Calu3 (cell line): Measurements from ENCODE around the gene PKP3. TPM values are rescaled to one million over a fixed set of nuclear protein-coding genes. Genes with fewer than 3 reads are reported as not detected.
"Not testable (repeated sequence)": the region's sequence is repeated elsewhere in the genome, so short reads cannot be mapped to it uniquely, and the experiment has no call there.

Experiments used
- Bru-seq: library from RNA; stranded (reverse); fragments of 400-500 nt; gene quantifications from one replicate; lab custom pipeline; 2021; lab: Mats Ljungman, UMichigan
- BruChase-seq, 2 experiments: library from RNA; stranded (reverse); fragments of 400-500 nt; gene quantifications; one replicate each; lab custom pipeline; 2021; lab: Mats Ljungman, UMichigan
- BruUV-seq: library from RNA; stranded (reverse); fragments of 400-500 nt; replicated peaks from 2 replicates; lab custom pipeline; 2021; lab: Mats Ljungman, UMichigan
- CTCF ChIA-PET: fragments of 300-600 bp; sonication (Branson Sonifier 250); formaldehyde crosslinking; loops from one replicate; lab custom pipeline; 2022; ENCODE audit warnings: antibody characterized with exemption; lab: Charles Lee
- DNase-seq: peaks from one replicate; pipeline ENCODE4 v3.0.0; 2022
- H3K27ac Mint-ChIP-seq: one replicate; pipeline ENCODE4 v1.8.0; 2022; ENCODE audit warnings: mixed read lengths; ENCODE audit not compliant: unreplicated experiment
- H3K27me3 Mint-ChIP-seq: one replicate; pipeline ENCODE4 v1.8.0; 2022; ENCODE audit warnings: mixed read lengths; ENCODE audit not compliant: unreplicated experiment
- H3K36me3 Mint-ChIP-seq: one replicate; pipeline ENCODE4 v1.8.0; 2022; ENCODE audit warnings: mild to moderate bottlenecking, moderate library complexity, mixed read lengths; ENCODE audit not compliant: insufficient read depth, unreplicated experiment
- H3K4me1 Mint-ChIP-seq: one replicate; pipeline ENCODE4 v1.8.0; 2022; ENCODE audit warnings: mild to moderate bottlenecking, low read depth, mixed read lengths; ENCODE audit not compliant: unreplicated experiment
- H3K4me3 Mint-ChIP-seq: one replicate; pipeline ENCODE4 v1.8.0; 2022; ENCODE audit warnings: mild to moderate bottlenecking, low read depth, moderate library complexity, mixed read lengths; ENCODE audit not compliant: unreplicated experiment
- H3K9me3 Mint-ChIP-seq: one replicate; pipeline ENCODE4 v1.8.0; 2022; ENCODE audit warnings: low read depth, mixed read lengths; ENCODE audit not compliant: unreplicated experiment
- CTCF ChIP-seq: fragments of 200-600 bp; IDR thresholded peaks from one replicate; pipeline ENCODE4 v1.8.0; 2022; ENCODE audit warnings: antibody characterized with exemption; ENCODE audit not compliant: unreplicated experiment
- intact Hi-C: fragments of 100-400 bp; cut with micrococcal nuclease; formaldehyde crosslinking; loops from one replicate; pipeline ENCODE4 v1.10.0; 2022; ENCODE audit not compliant: unreplicated experiment
- long read RNA-seq: library from polyadenylated mRNA; stranded (forward); transcript quantifications from one replicate; pipeline ENCODE4 v2.0.0, GENCODE V29; 2022
- total RNA-seq: library from RNA; stranded (reverse); gene quantifications from 2 replicates; pipeline ENCODE4 v1.2.3, GENCODE V29; 2022

The PKP3 gene
- total RNA-seq (128 and 154 TPM in 2 replicates), Bru-seq, nascent RNA (percentile 55 among the genes with signal in this experiment), BruChase-seq, experiment 1, labeled RNA remaining after a 6-hour chase (percentile 85 among the genes with signal in this experiment), BruChase-seq, experiment 2, labeled RNA remaining after a 2-hour chase (percentile 80 among the genes with signal in this experiment)
- long read RNA-seq, transcript PKP3-201 (13 exons, 2,809 nt) = major isoform, 112 of 151 reads
- long read RNA-seq, partial matches to known transcripts = 26 of 151 reads
- long read RNA-seq, other reads (novel, unspliced or antisense) = 13 of 151 reads

- H3K9me3 Mint-ChIP-seq = no peaks in the 10 kb centered on the region
- H3K36me3 Mint-ChIP-seq = peaks cover 48% of the 10 kb centered on the region
- H3K4me1 Mint-ChIP-seq = peaks cover 17% of the 10 kb centered on the region
- TF ChIP-seq CTCF = no peak
- TSS peak; percentile 96 for BruUV-seq
- CTCF ChIA-PET = interaction anchor here (0.6 to 0.7 kb wide), 4 partner anchors 54 to 137 kb away, joined by 3 to 7 read pairs (median 4); no protein-coding TSS in a partner anchor
- intact Hi-C loops = no loop called here
- DNase-seq = peak; percentile 95
- H3K27ac Mint-ChIP-seq = peak within 1 kb of the TSS; percentile 85
- peaks cover 3% of the 10 kb centered on the region for H3K27me3 Mint-ChIP-seq
- H3K4me3 Mint-ChIP-seq = peak within 1 kb of the TSS; percentile 95
These were observed at the start of gene PKP3 for GRCh38 chr11:394034-394857. TSS of gene PKP3 (plus strand) at chr11:394209. CDS start at chr11:394293, 84 bp downstream.

GRCh38 chr11:344836-345578 is 49.0 kb upstream of the PKP3 start:
- no peak for TF ChIP-seq CTCF
- intact Hi-C loops = no loop called here
- Mint-ChIP-seq H3K4me1 (peaks cover 2% of the 10 kb centered on the region), H3K27ac (no peak overlapping the region), H3K4me3 (no peak overlapping the region), H3K27me3 (peaks cover 47% of the 10 kb centered on the region), H3K9me3 (no peaks in the 10 kb centered on the region), H3K36me3 (peaks cover 8% of the 10 kb centered on the region)
- BruUV-seq = no TSS peak
- no peak for DNase-seq
- CTCF ChIA-PET = interaction anchor here (0.7 kb wide), 1 partner anchor 61 kb away, joined by 3 read pairs; no protein-coding TSS in a partner anchor

- intact Hi-C loops = no loop called here
- Mint-ChIP-seq H3K36me3 (peaks cover 9% of the 10 kb centered on the region), H3K9me3 (no peaks in the 10 kb centered on the region), H3K27ac (no peak overlapping the region), H3K4me1 (peaks cover 14% of the 10 kb centered on the region), H3K27me3 (peaks cover 45% of the 10 kb centered on the region), H3K4me3 (no peak overlapping the region)
- BruUV-seq = no TSS peak
- CTCF ChIA-PET = no interaction called here
- DNase-seq = no peak
- no peak for TF ChIP-seq CTCF
These were observed 47.5 kb upstream of the PKP3 start for GRCh38 chr11:346529-346928.

GRCh38 chr11:349270-349954 is 44.6 kb upstream of the PKP3 start:
- BruUV-seq = not testable (repeated sequence)
- peaks cover 38% of the 10 kb centered on the region for H3K27me3 Mint-ChIP-seq
- CTCF ChIA-PET = interaction anchor here (0.7 kb wide), 1 partner anchor 22 kb away, joined by 3 read pairs; no protein-coding TSS in a partner anchor

GRCh38 chr11:350033-350722 is 43.8 kb upstream of the PKP3 start:
- intact Hi-C loops = loop anchor here (10.0 kb wide), 1 partner anchor 45 kb away; the partner anchor contains the start of gene IFITM2

More at GRCh38 chr11:349270-349954, 44.6 kb upstream of the PKP3 start:
- H3K36me3 Mint-ChIP-seq, DNase-seq, H3K27ac Mint-ChIP-seq, H3K4me3 Mint-ChIP-seq, intact Hi-C loops, H3K9me3 Mint-ChIP-seq: not testable (repeated sequence)
- peaks cover 30% of the 10 kb centered on the region for H3K4me1 Mint-ChIP-seq

More at GRCh38 chr11:350033-350722, 43.8 kb upstream of the PKP3 start:
- H3K36me3 Mint-ChIP-seq, CTCF ChIA-PET, DNase-seq, H3K4me3 Mint-ChIP-seq, BruUV-seq, H3K9me3 Mint-ChIP-seq, H3K27ac Mint-ChIP-seq: not testable (repeated sequence)
- peaks cover 30% of the 10 kb centered on the region for H3K4me1 Mint-ChIP-seq
- H3K27me3 Mint-ChIP-seq = peaks cover 33% of the 10 kb centered on the region
